22Rv1 (cell line): Measurements from ENCODE around the gene MANF.

ENCODE experiments used
- ZFX ChIP-seq: fragments of 450-650 bp; IDR thresholded peaks from 2 replicates; pipeline ENCODE4 v1.6.1; 2017; ENCODE audit warnings: antibody characterized with exemption, borderline replicate concordance
- TF ChIP-seq, protein P1 (sequence below): fragments of 450-650 bp; IDR thresholded peaks from 2 replicates; pipeline ENCODE4 v1.5.1; 2017; ENCODE audit warnings: mild to moderate bottlenecking

DNA sequence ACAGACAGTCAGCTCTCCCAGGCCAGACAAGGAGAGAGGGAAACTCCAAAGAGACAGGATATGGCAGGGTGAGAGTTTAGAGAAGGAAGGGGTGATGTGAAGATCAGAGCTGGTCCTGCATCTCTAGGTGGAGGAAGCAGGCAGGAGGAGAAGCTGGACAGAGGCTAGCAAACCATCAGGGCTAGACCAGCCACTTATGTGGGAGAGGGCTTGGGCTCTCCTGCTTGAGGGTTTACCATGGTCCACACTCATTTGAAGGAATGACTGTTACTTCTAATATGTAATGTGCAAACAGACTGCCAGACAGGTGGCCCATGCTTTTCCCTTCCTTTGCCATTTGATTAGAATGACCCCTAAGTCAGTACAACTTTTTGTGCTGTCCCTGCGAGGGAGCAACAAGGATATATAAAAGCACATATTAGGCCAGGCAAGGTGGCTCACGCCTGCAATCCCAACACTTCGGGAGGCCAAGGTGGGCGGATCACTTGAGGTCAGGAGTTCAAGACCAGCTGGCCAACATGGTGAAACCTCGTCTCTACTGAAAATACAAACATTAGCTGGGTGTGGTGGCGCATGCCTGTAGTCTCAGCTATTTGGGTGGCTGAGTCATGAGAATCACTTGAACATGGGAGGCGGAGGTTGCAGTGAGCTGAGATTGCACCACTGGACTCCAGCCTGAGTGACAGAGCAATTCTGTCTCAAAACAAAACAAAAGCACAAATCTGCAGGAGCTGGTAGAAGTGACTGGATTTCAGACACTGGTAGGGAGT lies 41.0 kb upstream of the MANF start:
- TF ChIP-seq, protein P1, sequence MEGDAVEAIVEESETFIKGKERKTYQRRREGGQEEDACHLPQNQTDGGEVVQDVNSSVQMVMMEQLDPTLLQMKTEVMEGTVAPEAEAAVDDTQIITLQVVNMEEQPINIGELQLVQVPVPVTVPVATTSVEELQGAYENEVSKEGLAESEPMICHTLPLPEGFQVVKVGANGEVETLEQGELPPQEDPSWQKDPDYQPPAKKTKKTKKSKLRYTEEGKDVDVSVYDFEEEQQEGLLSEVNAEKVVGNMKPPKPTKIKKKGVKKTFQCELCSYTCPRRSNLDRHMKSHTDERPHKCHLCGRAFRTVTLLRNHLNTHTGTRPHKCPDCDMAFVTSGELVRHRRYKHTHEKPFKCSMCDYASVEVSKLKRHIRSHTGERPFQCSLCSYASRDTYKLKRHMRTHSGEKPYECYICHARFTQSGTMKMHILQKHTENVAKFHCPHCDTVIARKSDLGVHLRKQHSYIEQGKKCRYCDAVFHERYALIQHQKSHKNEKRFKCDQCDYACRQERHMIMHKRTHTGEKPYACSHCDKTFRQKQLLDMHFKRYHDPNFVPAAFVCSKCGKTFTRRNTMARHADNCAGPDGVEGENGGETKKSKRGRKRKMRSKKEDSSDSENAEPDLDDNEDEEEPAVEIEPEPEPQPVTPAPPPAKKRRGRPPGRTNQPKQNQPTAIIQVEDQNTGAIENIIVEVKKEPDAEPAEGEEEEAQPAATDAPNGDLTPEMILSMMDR: no peak
- no peak for TF ChIP-seq ZFX
